HepG2 (cell line): ENCODE results near the gene DPP6. TPM values are rescaled to one million over a fixed set of nuclear protein-coding genes. Genes with fewer than 3 reads are reported as not detected.
A peak's percentile ranks its signal among the peaks of the same experiment; 100 is the strongest.

ENCODE experiments used
- CBFB ChIP-seq: sonication (generic); formaldehyde crosslinking; IDR thresholded peaks from 2 replicates; pipeline ENCODE4 v1.4.0; 2020; ENCODE audit warnings: missing genetic modification reagents
- DPF2 ChIP-seq: sonication (generic); formaldehyde crosslinking; IDR thresholded peaks from 2 replicates; pipeline ENCODE4 v1.4.0; 2020; ENCODE audit warnings: mild to moderate bottlenecking, low read depth, missing genetic modification reagents, borderline replicate concordance
- ELF4 ChIP-seq: sonication (generic); formaldehyde crosslinking; IDR thresholded peaks from 2 replicates; pipeline ENCODE4 v1.5.0; 2020; ENCODE audit warnings: missing genetic modification reagents, mild to moderate bottlenecking, moderate library complexity, borderline replicate concordance
- HMG20A ChIP-seq: IDR thresholded peaks from 2 replicates; pipeline ENCODE4 v1.6.1; 2016; ENCODE audit warnings: borderline replicate concordance
- NCOA1 ChIP-seq: sonication (generic); formaldehyde crosslinking; IDR thresholded peaks from 2 replicates; pipeline ENCODE4 v1.9.0; 2021; ENCODE audit warnings: missing genetic modification reagents
- PAX8 ChIP-seq: sonication (generic); formaldehyde crosslinking; IDR thresholded peaks from 2 replicates; pipeline ENCODE4 v1.8.0; 2022; ENCODE audit warnings: mild to moderate bottlenecking, missing genetic modification reagents, borderline replicate concordance
- REL ChIP-seq: sonication (generic); formaldehyde crosslinking; conservative IDR thresholded peaks from 2 replicates; pipeline ENCODE4 v1.8.0; 2022; ENCODE audit warnings: mild to moderate bottlenecking, missing genetic modification reagents, moderate library complexity
- SMAD9 ChIP-seq: sonication (generic); formaldehyde crosslinking; IDR thresholded peaks from 2 replicates; pipeline ENCODE4 v1.5.1; 2020; ENCODE audit warnings: mild to moderate bottlenecking, missing genetic modification reagents
- SP4 ChIP-seq: sonication (generic); formaldehyde crosslinking; IDR thresholded peaks from 2 replicates; pipeline ENCODE4 v1.8.1; 2023; ENCODE audit warnings: mild to moderate bottlenecking, missing genetic modification reagents
- STAG1 ChIP-seq: sonication (generic); formaldehyde crosslinking; IDR thresholded peaks from 2 replicates; pipeline ENCODE4 v1.4.0; 2020; ENCODE audit warnings: missing genetic modification reagents
- ZFP82 ChIP-seq: sonication (generic); formaldehyde crosslinking; IDR thresholded peaks from 2 replicates; pipeline ENCODE4 v1.5.1; 2020; ENCODE audit warnings: mild to moderate bottlenecking, missing genetic modification reagents, borderline replicate concordance
- ZNF251 ChIP-seq: sonication (generic); formaldehyde crosslinking; IDR thresholded peaks from 2 replicates; pipeline ENCODE4 v1.9.0; 2021; ENCODE audit warnings: mild to moderate bottlenecking, missing genetic modification reagents
- ZNF329 ChIP-seq: sonication (generic); formaldehyde crosslinking; IDR thresholded peaks from 2 replicates; pipeline ENCODE4 v1.9.0; 2021; ENCODE audit warnings: low read depth, mild to moderate bottlenecking, missing genetic modification reagents
- ZNF589 ChIP-seq: sonication (generic); formaldehyde crosslinking; conservative IDR thresholded peaks from 2 replicates; pipeline ENCODE4 v1.8.0; 2022; ENCODE audit warnings: mild to moderate bottlenecking, moderate library complexity, missing genetic modification reagents
- ZNF678 ChIP-seq: sonication (generic); formaldehyde crosslinking; IDR thresholded peaks from 2 replicates; pipeline ENCODE4 v1.4.0; 2020; ENCODE audit warnings: mild to moderate bottlenecking, missing genetic modification reagents
- ZNF724P ChIP-seq: sonication (generic); formaldehyde crosslinking; IDR thresholded peaks from 2 replicates; pipeline ENCODE4 v1.8.0; 2022; ENCODE audit warnings: missing genetic modification reagents, borderline replicate concordance
- ZNF777 ChIP-seq: sonication (generic); formaldehyde crosslinking; IDR thresholded peaks from 2 replicates; pipeline ENCODE4 v1.4.0; 2020; ENCODE audit warnings: missing genetic modification reagents
- polyA plus RNA-seq, 8 experiments: library from polyadenylated mRNA; depleted of rRNA in 3 of 8; stranded (reverse) in 7 of 8; unstranded in 1 of 8; fragments of >200 nt; fragmentation: Illumina TruSeq in 4 of 8; extraction: Trizol in 4 of 8; gene quantifications; 2 replicates each; pipeline versions ENCODE4 v1.2.1 to v1.2.3, GENCODE V29; 2011 to 2016; ENCODE audit warnings: low read depth in 4 of 8, missing spikeins in 1 of 8, mixed read lengths in 1 of 8; ENCODE audit not compliant: insufficient read depth in 1 of 8
- total RNA-seq, 5 experiments: library from RNA; depleted of rRNA; stranded (reverse); fragments of >200 nt; fragmentation: Illumina TruSeq; extraction: Trizol; gene quantifications; 2 replicates each; pipeline ENCODE4 v1.2.3, GENCODE V29; 2016; ENCODE audit warnings: low read depth in 1 of 5
- TF ChIP-seq, protein P1 (sequence below): sonication (generic); formaldehyde crosslinking; IDR thresholded peaks from 2 replicates; pipeline ENCODE4 v1.4.0; 2020; ENCODE audit warnings: mild to moderate bottlenecking, low read depth, missing genetic modification reagents
- TF ChIP-seq, protein P2 (sequence below): sonication (generic); formaldehyde crosslinking; IDR thresholded peaks from 2 replicates; pipeline ENCODE4 v1.8.0; 2022; ENCODE audit warnings: missing genetic modification reagents, mild to moderate bottlenecking, borderline replicate concordance
- TF ChIP-seq, protein P3 (sequence below): sonication (generic); formaldehyde crosslinking; IDR thresholded peaks from 2 replicates; pipeline ENCODE4 v1.5.0; 2020; ENCODE audit warnings: missing genetic modification reagents
- TF ChIP-seq, protein P4 (sequence below): sonication (generic); formaldehyde crosslinking; IDR thresholded peaks from 2 replicates; pipeline ENCODE4 v1.5.1; 2020; ENCODE audit warnings: mild to moderate bottlenecking, moderate library complexity, missing genetic modification reagents
- TF ChIP-seq, protein P5 (sequence below): sonication (generic); formaldehyde crosslinking; IDR thresholded peaks from 2 replicates; pipeline ENCODE4 v1.5.1; 2020; ENCODE audit warnings: missing genetic modification reagents, mild to moderate bottlenecking, borderline replicate concordance
- TF ChIP-seq, protein P6 (sequence below): sonication (generic); formaldehyde crosslinking; IDR thresholded peaks from 2 replicates; pipeline ENCODE4 v1.8.1; 2023; ENCODE audit warnings: mild to moderate bottlenecking, missing genetic modification reagents

Gene DPP6
- total and polyA plus RNA-seq, 2 of the 13 experiments (the other 11 are each of a cell fraction or from before 2014, with no cell fraction given), result not detected

DNA sequence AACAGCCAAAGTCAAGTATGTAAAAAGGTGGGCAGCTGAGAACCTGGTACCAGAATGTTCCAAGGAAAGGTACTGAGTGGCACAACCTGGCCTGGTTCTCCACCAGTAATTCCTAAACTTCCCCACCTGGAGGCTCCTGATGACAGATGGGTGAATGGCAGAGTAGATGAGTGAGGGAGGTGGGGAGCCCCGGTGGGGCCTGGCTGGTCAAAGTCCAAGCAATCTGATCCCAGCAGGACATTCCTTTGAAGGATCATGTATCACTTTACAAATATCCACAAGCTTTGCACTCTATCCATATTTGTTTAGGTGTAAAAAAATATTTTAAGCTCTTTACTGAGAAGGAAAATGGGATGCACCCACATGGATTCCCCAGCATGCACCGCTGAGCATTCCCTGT is 250.2 kb downstream of the DPP6 start (continued):
- TF ChIP-seq REL (CRISPR knock-in tag) (no peak), HMG20A (CRISPR knock-in tag) (peak; percentile 45; the same call in 1 of the 2 replicates), SMAD9 (no peak), ZNF724P (CRISPR knock-in tag) (no peak), ZFP82 (no peak), ZNF251 (CRISPR knock-in tag) (no peak), STAG1 (peak; percentile 53), NCOA1 (CRISPR knock-in tag) (no peak), ZNF329 (no peak), ELF4 (CRISPR knock-in tag) (no peak), PAX8 (CRISPR knock-in tag) (no peak), CBFB (no peak), SP4 (CRISPR knock-in tag) (no peak), ZNF777 (CRISPR knock-in tag) (no peak), DPF2 (0 out of 2 replicates have a peak, but pooled peaks have one; percentile 35), ZNF589 (no peak), ZNF678 (no peak)
- TF ChIP-seq, protein P1, sequence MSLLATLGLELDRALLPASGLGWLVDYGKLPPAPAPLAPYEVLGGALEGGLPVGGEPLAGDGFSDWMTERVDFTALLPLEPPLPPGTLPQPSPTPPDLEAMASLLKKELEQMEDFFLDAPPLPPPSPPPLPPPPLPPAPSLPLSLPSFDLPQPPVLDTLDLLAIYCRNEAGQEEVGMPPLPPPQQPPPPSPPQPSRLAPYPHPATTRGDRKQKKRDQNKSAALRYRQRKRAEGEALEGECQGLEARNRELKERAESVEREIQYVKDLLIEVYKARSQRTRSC, result no peak
- TF ChIP-seq, protein P2, sequence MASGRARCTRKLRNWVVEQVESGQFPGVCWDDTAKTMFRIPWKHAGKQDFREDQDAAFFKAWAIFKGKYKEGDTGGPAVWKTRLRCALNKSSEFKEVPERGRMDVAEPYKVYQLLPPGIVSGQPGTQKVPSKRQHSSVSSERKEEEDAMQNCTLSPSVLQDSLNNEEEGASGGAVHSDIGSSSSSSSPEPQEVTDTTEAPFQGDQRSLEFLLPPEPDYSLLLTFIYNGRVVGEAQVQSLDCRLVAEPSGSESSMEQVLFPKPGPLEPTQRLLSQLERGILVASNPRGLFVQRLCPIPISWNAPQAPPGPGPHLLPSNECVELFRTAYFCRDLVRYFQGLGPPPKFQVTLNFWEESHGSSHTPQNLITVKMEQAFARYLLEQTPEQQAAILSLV, result no peak
- TF ChIP-seq, protein P3, sequence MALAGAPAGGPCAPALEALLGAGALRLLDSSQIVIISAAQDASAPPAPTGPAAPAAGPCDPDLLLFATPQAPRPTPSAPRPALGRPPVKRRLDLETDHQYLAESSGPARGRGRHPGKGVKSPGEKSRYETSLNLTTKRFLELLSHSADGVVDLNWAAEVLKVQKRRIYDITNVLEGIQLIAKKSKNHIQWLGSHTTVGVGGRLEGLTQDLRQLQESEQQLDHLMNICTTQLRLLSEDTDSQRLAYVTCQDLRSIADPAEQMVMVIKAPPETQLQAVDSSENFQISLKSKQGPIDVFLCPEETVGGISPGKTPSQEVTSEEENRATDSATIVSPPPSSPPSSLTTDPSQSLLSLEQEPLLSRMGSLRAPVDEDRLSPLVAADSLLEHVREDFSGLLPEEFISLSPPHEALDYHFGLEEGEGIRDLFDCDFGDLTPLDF (CRISPR knock-in tag), result no peak
- TF ChIP-seq, protein P4, sequence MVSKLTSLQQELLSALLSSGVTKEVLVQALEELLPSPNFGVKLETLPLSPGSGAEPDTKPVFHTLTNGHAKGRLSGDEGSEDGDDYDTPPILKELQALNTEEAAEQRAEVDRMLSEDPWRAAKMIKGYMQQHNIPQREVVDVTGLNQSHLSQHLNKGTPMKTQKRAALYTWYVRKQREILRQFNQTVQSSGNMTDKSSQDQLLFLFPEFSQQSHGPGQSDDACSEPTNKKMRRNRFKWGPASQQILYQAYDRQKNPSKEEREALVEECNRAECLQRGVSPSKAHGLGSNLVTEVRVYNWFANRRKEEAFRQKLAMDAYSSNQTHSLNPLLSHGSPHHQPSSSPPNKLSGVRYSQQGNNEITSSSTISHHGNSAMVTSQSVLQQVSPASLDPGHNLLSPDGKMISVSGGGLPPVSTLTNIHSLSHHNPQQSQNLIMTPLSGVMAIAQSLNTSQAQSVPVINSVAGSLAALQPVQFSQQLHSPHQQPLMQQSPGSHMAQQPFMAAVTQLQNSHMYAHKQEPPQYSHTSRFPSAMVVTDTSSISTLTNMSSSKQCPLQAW (CRISPR knock-in tag), result 0 out of 2 replicates have a peak, but pooled peaks have one; percentile 18
- TF ChIP-seq, protein P5, sequence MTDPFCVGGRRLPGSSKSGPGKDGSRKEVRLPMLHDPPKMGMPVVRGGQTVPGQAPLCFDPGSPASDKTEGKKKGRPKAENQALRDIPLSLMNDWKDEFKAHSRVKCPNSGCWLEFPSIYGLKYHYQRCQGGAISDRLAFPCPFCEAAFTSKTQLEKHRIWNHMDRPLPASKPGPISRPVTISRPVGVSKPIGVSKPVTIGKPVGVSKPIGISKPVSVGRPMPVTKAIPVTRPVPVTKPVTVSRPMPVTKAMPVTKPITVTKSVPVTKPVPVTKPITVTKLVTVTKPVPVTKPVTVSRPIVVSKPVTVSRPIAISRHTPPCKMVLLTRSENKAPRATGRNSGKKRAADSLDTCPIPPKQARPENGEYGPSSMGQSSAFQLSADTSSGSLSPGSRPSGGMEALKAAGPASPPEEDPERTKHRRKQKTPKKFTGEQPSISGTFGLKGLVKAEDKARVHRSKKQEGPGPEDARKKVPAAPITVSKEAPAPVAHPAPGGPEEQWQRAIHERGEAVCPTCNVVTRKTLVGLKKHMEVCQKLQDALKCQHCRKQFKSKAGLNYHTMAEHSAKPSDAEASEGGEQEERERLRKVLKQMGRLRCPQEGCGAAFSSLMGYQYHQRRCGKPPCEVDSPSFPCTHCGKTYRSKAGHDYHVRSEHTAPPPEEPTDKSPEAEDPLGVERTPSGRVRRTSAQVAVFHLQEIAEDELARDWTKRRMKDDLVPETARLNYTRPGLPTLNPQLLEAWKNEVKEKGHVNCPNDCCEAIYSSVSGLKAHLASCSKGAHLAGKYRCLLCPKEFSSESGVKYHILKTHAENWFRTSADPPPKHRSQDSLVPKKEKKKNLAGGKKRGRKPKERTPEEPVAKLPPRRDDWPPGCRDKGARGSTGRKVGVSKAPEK, result no peak
- TF ChIP-seq, protein P6, sequence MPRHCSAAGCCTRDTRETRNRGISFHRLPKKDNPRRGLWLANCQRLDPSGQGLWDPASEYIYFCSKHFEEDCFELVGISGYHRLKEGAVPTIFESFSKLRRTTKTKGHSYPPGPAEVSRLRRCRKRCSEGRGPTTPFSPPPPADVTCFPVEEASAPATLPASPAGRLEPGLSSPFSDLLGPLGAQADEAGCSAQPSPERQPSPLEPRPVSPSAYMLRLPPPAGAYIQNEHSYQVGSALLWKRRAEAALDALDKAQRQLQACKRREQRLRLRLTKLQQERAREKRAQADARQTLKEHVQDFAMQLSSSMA, result no peak
